ENCODE results near the gene OR52N5.

OR52N5 gene

GRCh38 chr11:5783255-5783654, at the start of gene OR52N5:
Gene OR52N5, minus strand, starts transcription at chr11:5783355. Its CDS starts 4,721 bp downstream, at chr11:5778634.
- Mint-ChIP-seq H3K36me3 (ENCODE audit: low read depth) (no peaks in the 10 kb centered on the region), H3K27ac (no peak within 1 kb of the TSS), H3K4me1 (no peaks in the 10 kb centered on the region), H3K4me3 (no peak within 1 kb of the TSS), H3K9me3 (no peaks in the 10 kb centered on the region), H3K27me3 (ENCODE audit: low read depth, poor library complexity) (peaks cover 14% of the 10 kb centered on the region)
- TF ChIP-seq CTCF (IDR thresholded peaks at IDR 0.05): no peak
- DNase-seq: no peak

GRCh38 chr11:5831196-5831829, 48.2 kb upstream of the OR52N5 start:
- Mint-ChIP-seq H3K4me1 (no peaks in the 10 kb centered on the region), H3K27me3 (ENCODE audit: low read depth, poor library complexity) (peaks cover 5% of the 10 kb centered on the region), H3K27ac (no peak overlapping the region), H3K9me3 (no peaks in the 10 kb centered on the region), H3K4me3 (no peak overlapping the region), H3K36me3 (ENCODE audit: low read depth) (no peaks in the 10 kb centered on the region)
- no peak for TF ChIP-seq CTCF (IDR thresholded peaks at IDR 0.05)
- DNase-seq: peak; percentile 3

GRCh38 chr11:5818245-5818886, 35.2 kb upstream of the OR52N5 start:
- Mint-ChIP-seq H3K27ac (no peak overlapping the region), H3K9me3 (no peaks in the 10 kb centered on the region), H3K4me1 (no peaks in the 10 kb centered on the region), H3K27me3 (ENCODE audit: low read depth, poor library complexity) (peaks cover 7% of the 10 kb centered on the region), H3K4me3 (no peak overlapping the region), H3K36me3 (ENCODE audit: low read depth) (no peaks in the 10 kb centered on the region)
- no peak for TF ChIP-seq CTCF (IDR thresholded peaks at IDR 0.05)
- no peak for DNase-seq

GRCh38 chr11:5815534-5815933, 32.4 kb upstream of the OR52N5 start:
- no peaks in the 10 kb centered on the region for H3K9me3 Mint-ChIP-seq
- TF ChIP-seq CTCF (IDR thresholded peaks at IDR 0.05): no peak
- no peak for DNase-seq
- no peaks in the 10 kb centered on the region for H3K4me1 Mint-ChIP-seq
- no peak overlapping the region for H3K27ac Mint-ChIP-seq
- no peaks in the 10 kb centered on the region for H3K36me3 Mint-ChIP-seq (ENCODE audit: low read depth)
- H3K27me3 Mint-ChIP-seq (ENCODE audit: low read depth, poor library complexity): peaks cover 7% of the 10 kb centered on the region
- H3K4me3 Mint-ChIP-seq: no peak overlapping the region

- no peaks in the 10 kb centered on the region for H3K9me3 Mint-ChIP-seq
- no peak for TF ChIP-seq CTCF (IDR thresholded peaks at IDR 0.05)
- no peak overlapping the region for H3K4me3 Mint-ChIP-seq
- H3K4me1 Mint-ChIP-seq: peaks cover 17% of the 10 kb centered on the region
- no peak overlapping the region for H3K27ac Mint-ChIP-seq
- peaks cover 12% of the 10 kb centered on the region for H3K27me3 Mint-ChIP-seq (ENCODE audit: low read depth, poor library complexity)
- DNase-seq: no peak
- no peaks in the 10 kb centered on the region for H3K36me3 Mint-ChIP-seq (ENCODE audit: low read depth)
Measured at GRCh38 chr11:5809905-5810795, 27.0 kb upstream of the OR52N5 start.

Measured in nephron progenitor cell (in vitro differentiated cells).